Measurements from ENCODE around the gene GALNT1.

The GALNT1 gene

GRCh38 chr18:35618289-35618688 is 36.7 kb downstream of the GALNT1 start:
- TF ChIP-seq, protein P1, sequence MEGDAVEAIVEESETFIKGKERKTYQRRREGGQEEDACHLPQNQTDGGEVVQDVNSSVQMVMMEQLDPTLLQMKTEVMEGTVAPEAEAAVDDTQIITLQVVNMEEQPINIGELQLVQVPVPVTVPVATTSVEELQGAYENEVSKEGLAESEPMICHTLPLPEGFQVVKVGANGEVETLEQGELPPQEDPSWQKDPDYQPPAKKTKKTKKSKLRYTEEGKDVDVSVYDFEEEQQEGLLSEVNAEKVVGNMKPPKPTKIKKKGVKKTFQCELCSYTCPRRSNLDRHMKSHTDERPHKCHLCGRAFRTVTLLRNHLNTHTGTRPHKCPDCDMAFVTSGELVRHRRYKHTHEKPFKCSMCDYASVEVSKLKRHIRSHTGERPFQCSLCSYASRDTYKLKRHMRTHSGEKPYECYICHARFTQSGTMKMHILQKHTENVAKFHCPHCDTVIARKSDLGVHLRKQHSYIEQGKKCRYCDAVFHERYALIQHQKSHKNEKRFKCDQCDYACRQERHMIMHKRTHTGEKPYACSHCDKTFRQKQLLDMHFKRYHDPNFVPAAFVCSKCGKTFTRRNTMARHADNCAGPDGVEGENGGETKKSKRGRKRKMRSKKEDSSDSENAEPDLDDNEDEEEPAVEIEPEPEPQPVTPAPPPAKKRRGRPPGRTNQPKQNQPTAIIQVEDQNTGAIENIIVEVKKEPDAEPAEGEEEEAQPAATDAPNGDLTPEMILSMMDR (IDR thresholded peaks at IDR 0.05; ENCODE audit: low read depth, low read length, missing control alignments): no peak
- no peak overlapping the region for H3K4me3 ChIP-seq (ENCODE audit: low read depth, low read length)
- DNase-seq (ENCODE audit: low read depth): no peak

GRCh38 chr18:35618696-35619095 is 37.2 kb downstream of the GALNT1 start:
- TF ChIP-seq, protein P1 (IDR thresholded peaks at IDR 0.05; ENCODE audit: low read depth, low read length, missing control alignments): no peak
- H3K4me3 ChIP-seq (ENCODE audit: low read depth, low read length): no peak overlapping the region
- no peak for DNase-seq (ENCODE audit: low read depth)

DNA sequence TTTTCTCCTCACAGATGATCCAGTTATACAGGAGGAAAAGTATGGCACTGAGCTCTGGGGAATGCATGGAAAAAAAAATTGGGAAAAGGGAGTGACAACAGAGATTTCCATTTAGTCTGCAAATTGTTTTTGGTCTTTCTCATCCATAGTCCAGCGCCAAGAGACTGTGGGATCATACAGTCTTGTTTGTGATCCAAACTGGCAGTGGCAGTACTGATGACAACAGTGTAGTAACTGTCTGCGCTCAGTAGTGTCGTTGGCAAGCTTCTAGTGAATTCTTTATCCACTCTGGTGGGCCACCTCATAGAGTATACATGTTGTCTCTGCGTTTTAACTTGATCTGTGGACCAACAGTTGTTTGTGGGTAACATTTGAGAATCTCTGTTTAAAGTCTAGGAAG is 37.9 kb downstream of the GALNT1 start:
- H3K4me3 ChIP-seq (ENCODE audit: low read depth, low read length): no peak overlapping the region
- DNase-seq (ENCODE audit: low read depth): no peak
- TF ChIP-seq, protein P1 (IDR thresholded peaks at IDR 0.05; ENCODE audit: low read depth, low read length, missing control alignments): no peak

GRCh38 chr18:35619941-35620340 is 38.4 kb downstream of the GALNT1 start:
- TF ChIP-seq, protein P1 (IDR thresholded peaks at IDR 0.05; ENCODE audit: low read depth, low read length, missing control alignments): no peak
- DNase-seq (ENCODE audit: low read depth): no peak
- H3K4me3 ChIP-seq (ENCODE audit: low read depth, low read length): no peak overlapping the region

DNA sequence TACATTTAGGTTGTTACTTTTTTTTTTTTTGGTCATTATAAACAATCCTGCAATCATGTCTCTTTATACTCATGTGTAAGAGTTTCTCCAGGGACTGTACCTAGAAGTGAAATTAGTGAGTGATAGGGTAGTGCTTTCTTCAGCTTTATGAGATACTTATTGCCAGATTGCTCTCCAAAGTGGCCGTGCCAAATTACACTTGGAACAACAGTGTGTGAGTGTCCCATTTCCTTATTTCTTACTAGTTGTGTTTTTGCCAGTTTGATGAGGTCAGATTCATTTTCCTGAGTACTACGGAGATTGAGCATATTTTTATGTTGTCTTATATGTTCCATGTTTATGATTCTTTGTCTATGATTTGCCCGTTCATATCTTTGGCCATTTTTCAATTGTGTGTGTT is 39.2 kb downstream of the GALNT1 start:
- no peak for DNase-seq (ENCODE audit: low read depth)
- no peak overlapping the region for H3K4me3 ChIP-seq (ENCODE audit: low read depth, low read length)
- TF ChIP-seq, protein P1 (IDR thresholded peaks at IDR 0.05; ENCODE audit: low read depth, low read length, missing control alignments): no peak

- DNase-seq (ENCODE audit: low read depth): no peak
- TF ChIP-seq, protein P1 (IDR thresholded peaks at IDR 0.05; ENCODE audit: low read depth, low read length, missing control alignments): no peak
- no peak overlapping the region for H3K4me3 ChIP-seq (ENCODE audit: low read depth, low read length)
Measured at GRCh38 chr18:35623255-35623654, 41.7 kb downstream of the GALNT1 start.

- no peak overlapping the region; the same call in 1 of the 2 replicates for H3K4me3 ChIP-seq (ENCODE audit: low read depth, low read length)
- peak; percentile 36 for DNase-seq (ENCODE audit: low read depth)
- TF ChIP-seq, protein P1 (IDR thresholded peaks at IDR 0.05; ENCODE audit: low read depth, low read length, missing control alignments): no peak
Measured at GRCh38 chr18:35624146-35624545, 42.6 kb downstream of the GALNT1 start.

All from GM12864 (cell line).